ENCODE data around the gene LGMN.
"Not testable (repeated sequence)": the region's sequence is repeated elsewhere in the genome, so short reads cannot be mapped to it uniquely, and the experiment has no call there.

Gene LGMN

GRCh38 chr14:92750222-92750728 lies 1.8 kb upstream of the LGMN start:
- peak overlapping the region; percentile 40 for H3K27ac Mint-ChIP-seq
- not testable (repeated sequence) for H3K36me3 Mint-ChIP-seq, ATAC-seq

GRCh38 chr14:92747701-92748258 lies 647 bp downstream of the LGMN start:
- Mint-ChIP-seq H3K4me3 (peak overlapping the region; percentile 69), H3K9me3 (no peaks in the 10 kb centered on the region), H3K4me1 (peaks cover 49% of the 10 kb centered on the region), H3K27ac (no peak overlapping the region), H3K36me3 (no peaks in the 10 kb centered on the region)
- no peak for DNase-seq (ENCODE audit: low spot score in 2 of 2)
- ATAC-seq: peak; percentile 18

More at GRCh38 chr14:92750222-92750728, 1.8 kb upstream of the LGMN start:
- H3K9me3 Mint-ChIP-seq; DNase-seq (ENCODE audit: low spot score in 2 of 2): not testable (repeated sequence)
- Mint-ChIP-seq H3K4me3 (peak overlapping the region; percentile 73), H3K4me1 (peaks cover 49% of the 10 kb centered on the region)

- no peak overlapping the region for H3K4me3 Mint-ChIP-seq
- DNase-seq (ENCODE audit: low spot score in 2 of 2) (no peak), ATAC-seq (no peak)
- no peaks in the 10 kb centered on the region for H3K9me3 Mint-ChIP-seq
- H3K4me1 Mint-ChIP-seq: peaks cover 23% of the 10 kb centered on the region
- no peaks in the 10 kb centered on the region for H3K36me3 Mint-ChIP-seq
- no peak overlapping the region for H3K27ac Mint-ChIP-seq
These were observed 4.2 kb downstream of the LGMN start for GRCh38 chr14:92744198-92744597.

- ATAC-seq (no peak), DNase-seq (ENCODE audit: low spot score in 2 of 2) (no peak)
- Mint-ChIP-seq H3K4me3 (no peak overlapping the region), H3K36me3 (no peaks in the 10 kb centered on the region), H3K9me3 (no peaks in the 10 kb centered on the region), H3K4me1 (peaks cover 5% of the 10 kb centered on the region), H3K27ac (no peak overlapping the region)
These were observed 8.0 kb downstream of the LGMN start for GRCh38 chr14:92740440-92740839.

- H3K9me3 Mint-ChIP-seq: no peaks in the 10 kb centered on the region
- peaks cover 5% of the 10 kb centered on the region for H3K4me1 Mint-ChIP-seq
- DNase-seq (ENCODE audit: low spot score in 2 of 2) (no peak), ATAC-seq (no peak)
- H3K4me3 Mint-ChIP-seq: no peak overlapping the region
- no peak overlapping the region for H3K27ac Mint-ChIP-seq
- H3K36me3 Mint-ChIP-seq: no peaks in the 10 kb centered on the region
These were observed 10.7 kb downstream of the LGMN start for GRCh38 chr14:92737619-92738188.

- no peaks in the 10 kb centered on the region for H3K9me3 Mint-ChIP-seq
- no peak overlapping the region for H3K4me3 Mint-ChIP-seq
- DNase-seq (ENCODE audit: low spot score in 2 of 2) (no peak), ATAC-seq (peak; percentile 11)
- no peaks in the 10 kb centered on the region for H3K36me3 Mint-ChIP-seq
- H3K4me1 Mint-ChIP-seq: peaks cover 5% of the 10 kb centered on the region
- H3K27ac Mint-ChIP-seq: no peak overlapping the region
These were observed 11.2 kb downstream of the LGMN start for GRCh38 chr14:92737206-92737605.

GRCh38 chr14:92735344-92735743 lies 13.1 kb downstream of the LGMN start:
- DNase-seq (ENCODE audit: low spot score in 2 of 2): no peak
- Mint-ChIP-seq H3K4me3 (no peak overlapping the region), H3K27ac (no peak overlapping the region), H3K36me3 (no peaks in the 10 kb centered on the region), H3K9me3 (no peaks in the 10 kb centered on the region), H3K4me1 (peaks cover 5% of the 10 kb centered on the region)
- ATAC-seq: no peak

GRCh38 chr14:92734618-92735017 lies 13.8 kb downstream of the LGMN start:
- ATAC-seq (no peak), DNase-seq (ENCODE audit: low spot score in 2 of 2) (no peak)
- Mint-ChIP-seq H3K36me3 (no peaks in the 10 kb centered on the region), H3K9me3 (no peaks in the 10 kb centered on the region), H3K4me1 (peaks cover 12% of the 10 kb centered on the region), H3K4me3 (no peak overlapping the region), H3K27ac (no peak overlapping the region)

- no peak for ATAC-seq
- Mint-ChIP-seq H3K36me3 (no peaks in the 10 kb centered on the region), H3K27ac (no peak overlapping the region), H3K4me1 (peaks cover 22% of the 10 kb centered on the region), H3K9me3 (no peaks in the 10 kb centered on the region), H3K4me3 (no peak overlapping the region)
- no peak for DNase-seq (ENCODE audit: low spot score in 2 of 2)
These were observed 15.4 kb downstream of the LGMN start for GRCh38 chr14:92733007-92733406.

GRCh38 chr14:92731622-92732115 lies 16.8 kb downstream of the LGMN start:
- Mint-ChIP-seq H3K27ac (no peak overlapping the region), H3K36me3 (peaks cover 4% of the 10 kb centered on the region), H3K4me3 (no peak overlapping the region)

GRCh38 chr14:92729634-92730358 lies 18.6 kb downstream of the LGMN start:
- peak; percentile 77 for ATAC-seq
- Mint-ChIP-seq H3K4me1 (peaks cover 35% of the 10 kb centered on the region), H3K4me3 (no peak overlapping the region), H3K36me3 (peaks cover 5% of the 10 kb centered on the region), H3K27ac (peak overlapping the region; percentile 8), H3K9me3 (no peaks in the 10 kb centered on the region)
- DNase-seq (ENCODE audit: low spot score in 2 of 2): no peak

More at GRCh38 chr14:92731622-92732115, 16.8 kb downstream of the LGMN start:
- DNase-seq (ENCODE audit: low spot score in 2 of 2) (no peak), ATAC-seq (no peak)
- Mint-ChIP-seq H3K9me3 (no peaks in the 10 kb centered on the region), H3K4me1 (peaks cover 27% of the 10 kb centered on the region)

- peak in 1 of 2 donors; percentile 61 for DNase-seq (ENCODE audit: low spot score in 2 of 2)
- peaks cover 5% of the 10 kb centered on the region for H3K36me3 Mint-ChIP-seq
- H3K27ac Mint-ChIP-seq: no peak overlapping the region
- peak; percentile 90 for ATAC-seq
- no peak overlapping the region for H3K4me3 Mint-ChIP-seq
- no peaks in the 10 kb centered on the region for H3K9me3 Mint-ChIP-seq
- peaks cover 35% of the 10 kb centered on the region for H3K4me1 Mint-ChIP-seq
These were observed 19.6 kb downstream of the LGMN start for GRCh38 chr14:92728759-92729364.

- DNase-seq (ENCODE audit: low spot score in 2 of 2) (no peak), ATAC-seq (no peak)
- Mint-ChIP-seq H3K4me1 (peaks cover 35% of the 10 kb centered on the region), H3K9me3 (no peaks in the 10 kb centered on the region), H3K36me3 (peaks cover 5% of the 10 kb centered on the region), H3K27ac (no peak overlapping the region), H3K4me3 (peak overlapping the region; percentile 35)
These were observed 21.5 kb downstream of the LGMN start for GRCh38 chr14:92726933-92727262.

- peak; percentile 80 for ATAC-seq
- H3K9me3 Mint-ChIP-seq: no peaks in the 10 kb centered on the region
These were observed 22.1 kb downstream of the LGMN start for GRCh38 chr14:92726135-92726932.

More at GRCh38 chr14:92726135-92726932, 22.1 kb downstream of the LGMN start:
- H3K4me3 Mint-ChIP-seq: peak overlapping the region; percentile 35
- H3K4me1 Mint-ChIP-seq: peaks cover 35% of the 10 kb centered on the region
- peak; percentile 40 to 62 for DNase-seq (ENCODE audit: low spot score in 2 of 2)
- H3K27ac Mint-ChIP-seq: peak overlapping the region; percentile 72
- H3K36me3 Mint-ChIP-seq: peaks cover 5% of the 10 kb centered on the region
